ENCODE results near the gene SLC2A4RG. TPM values are rescaled to one million over a fixed set of nuclear protein-coding genes. Genes with fewer than 3 reads are reported as not detected.

Gene SLC2A4RG
- total and polyA plus RNA-seq, 2 of the 13 experiments (the other 11 are each of a cell fraction or from before 2014, with no cell fraction given): 91.4 to 95.9 TPM

GRCh38 chr20:63708301-63709148 is 31.1 kb upstream of the SLC2A4RG start (continued):
- TF ChIP-seq SALL2 (CRISPR knock-in tag; IDR thresholded peaks at IDR 0.05) (no peak; the same call in 1 of the 2 replicates), CBX2 (IDR thresholded peaks at IDR 0.05; ENCODE audit: low read depth, low read length) (no peak), CBX2 (CRISPR knock-in tag; IDR thresholded peaks at IDR 0.05; ENCODE audit: low read depth) (0 out of 2 replicates have a peak, but pooled peaks have one; percentile 41), KLF13 (CRISPR knock-in tag; IDR thresholded peaks at IDR 0.05) (peak; percentile 84; the same call in 1 of the 2 replicates), ZNF292 (CRISPR knock-in tag; IDR thresholded peaks at IDR 0.05; ENCODE audit: borderline replicate concordance, low read depth) (peak; percentile 68; the same call in 1 of the 2 replicates), NCOA5 (CRISPR knock-in tag; IDR thresholded peaks at IDR 0.05) (no peak), HOXD1 (CRISPR knock-in tag; IDR thresholded peaks at IDR 0.05) (0 out of 2 replicates have a peak, but pooled peaks have one; percentile 60), GTF3A (CRISPR knock-in tag; conservative IDR thresholded peaks at IDR 0.05) (0 out of 2 replicates have a peak, but pooled peaks have one; percentile 45), HMG20B (CRISPR knock-in tag; conservative IDR thresholded peaks at IDR 0.05) (0 out of 2 replicates have a peak, but pooled peaks have one; percentile 27), TFAP4 (IDR thresholded peaks at IDR 0.05; ENCODE audit: borderline replicate concordance, low read depth) (peak; percentile 18; the same call in 1 of the 2 replicates), ZBTB38 (CRISPR knock-in tag; IDR thresholded peaks at IDR 0.05) (peak; percentile 55; the same call in 1 of the 2 replicates), ZBTB20 (CRISPR knock-in tag; IDR thresholded peaks at IDR 0.05; ENCODE audit: borderline replicate concordance, low read depth) (0 out of 2 replicates have a peak, but pooled peaks have one; percentile 34), MEIS1 (CRISPR knock-in tag; IDR thresholded peaks at IDR 0.05; ENCODE audit: borderline replicate concordance) (peak; percentile 74; the same call in 1 of the 2 replicates), SKI (IDR thresholded peaks at IDR 0.05; ENCODE audit: partially characterized antibody) (peak; percentile 14), ZNF629 (CRISPR knock-in tag; conservative IDR thresholded peaks at IDR 0.05) (0 out of 2 replicates have a peak, but pooled peaks have one; percentile 5), ZNF597 (CRISPR knock-in tag; IDR thresholded peaks at IDR 0.05) (no peak), MTF1 (CRISPR knock-in tag; IDR thresholded peaks at IDR 0.05) (no peak), TAF1 (CRISPR knock-in tag; IDR thresholded peaks at IDR 0.05) (no peak), MZF1 (CRISPR knock-in tag; IDR thresholded peaks at IDR 0.05; ENCODE audit: borderline replicate concordance) (peak; percentile 37; the same call in 1 of the 2 replicates), ZNF616 (CRISPR knock-in tag; IDR thresholded peaks at IDR 0.05; ENCODE audit: low read depth) (0 out of 2 replicates have a peak, but pooled peaks have one; percentile 60), ZBTB25 (CRISPR knock-in tag; IDR thresholded peaks at IDR 0.05) (no peak), PAF1 (CRISPR knock-in tag; IDR thresholded peaks at IDR 0.05) (no peak), KDM5A (IDR thresholded peaks at IDR 0.05; ENCODE audit: borderline replicate concordance, low read length) (peak; percentile 34), ZFP91 (CRISPR knock-in tag; IDR thresholded peaks at IDR 0.05; ENCODE audit: borderline replicate concordance) (peak; percentile 27; the same call in 1 of the 2 replicates), ZNF34 (CRISPR knock-in tag; IDR thresholded peaks at IDR 0.05; ENCODE audit: borderline replicate concordance) (0 out of 2 replicates have a peak, but pooled peaks have one; percentile 53)

Data from HepG2 (cell line).